Endothelial cell of umbilical vein (primary cell): ENCODE measurements around the gene SIM1.

ENCODE experiments used
- CTCF ChIP-seq, 2 donors: IDR thresholded peaks; 1 replicate in 1 of 2; 2 replicates in 1 of 2; pipeline ENCODE4 v1.5.1; 2011; ENCODE audit warnings: low read length in 2 of 2, mild to moderate bottlenecking in 2 of 2, moderate library complexity in 2 of 2, control low read depth in 1 of 2, inconsistent platforms in 1 of 2, low read depth in 1 of 2; ENCODE audit not compliant: insufficient read depth in 1 of 2; ENCODE audit errors: extremely low read depth in 1 of 2
- JUN ChIP-seq: IDR thresholded peaks from 2 replicates; pipeline ENCODE4 v1.6.1; 2011; ENCODE audit warnings: borderline replicate concordance, low read depth; ENCODE audit not compliant: insufficient read length, insufficient read depth
- POLR2A ChIP-seq: IDR thresholded peaks from 2 replicates; pipeline ENCODE4 v1.6.1; 2012; ENCODE audit warnings: low read depth, mild to moderate bottlenecking, control low read depth, low read length
- POLR2AphosphoS5 ChIP-seq: IDR thresholded peaks from 2 replicates; pipeline ENCODE4 v1.6.1; 2012; ENCODE audit warnings: low read depth, mild to moderate bottlenecking, control low read depth, low read length, moderate library complexity; ENCODE audit not compliant: insufficient read depth

- TF ChIP-seq CTCF (IDR thresholded peaks at IDR 0.05; ENCODE audit: extremely low read depth in 1 of 2, insufficient read depth in 1 of 2, low read depth in 1 of 2, low read length in 2 of 2) (no peak), POLR2A (no peak), JUN (no peak), POLR2AphosphoS5 (no peak)
These were observed 3.4 kb upstream of the SIM1 start for GRCh38 chr6:100468016-100468622.
